Aorta (tissue), 5 donors: Measurements from ENCODE around the gene MDGA2. TPM values are rescaled to one million over a fixed set of nuclear protein-coding genes. Genes with fewer than 3 reads are reported as not detected.

Experiments
- ATAC-seq: fragments of 200-7000 bp; cut with Tn5 transposase; one replicate; pipeline ENCODE4 v1.9.1; 2022; ENCODE audit warnings: moderate library complexity; ENCODE audit not compliant: low FRiP score
- DNase-seq, 2 donors: peaks; one replicate each; pipeline ENCODE4 v3.0.0-alpha.2; 2020
- H3K27ac ChIP-seq, 2 donors: one replicate each; pipeline ENCODE4 v1.5.1; 2013; ENCODE audit warnings: low read length in 2 of 2, mild to moderate bottlenecking in 2 of 2, moderate library complexity in 2 of 2, control low read depth in 1 of 2, inconsistent platforms in 1 of 2, low read depth in 1 of 2
- H3K27me3 ChIP-seq, 2 donors: one replicate each; pipeline ENCODE4 v1.6.1; 2013; ENCODE audit warnings: control low read depth in 1 of 2, low read length in 1 of 2, mild to moderate bottlenecking in 1 of 2, moderate library complexity in 1 of 2; ENCODE audit not compliant: insufficient read depth in 2 of 2, control insufficient read depth in 1 of 2
- H3K36me3 ChIP-seq, 2 donors: one replicate each; pipeline ENCODE4 v1.6.1; 2013; ENCODE audit warnings: control low read depth in 1 of 2, low read length in 1 of 2, mild to moderate bottlenecking in 1 of 2; ENCODE audit not compliant: insufficient read depth in 2 of 2, control insufficient read depth in 1 of 2
- H3K4me1 ChIP-seq, 2 donors: one replicate each; pipeline ENCODE4 v1.6.1; 2013; ENCODE audit warnings: low read length in 2 of 2, control low read depth in 1 of 2, mild to moderate bottlenecking in 1 of 2, moderate library complexity in 1 of 2; ENCODE audit not compliant: insufficient read depth in 2 of 2, control insufficient read depth in 1 of 2
- H3K4me3 ChIP-seq, 2 donors: one replicate each; pipeline ENCODE4 v1.5.1; 2013; ENCODE audit warnings: low read length in 2 of 2, control low read depth in 1 of 2, mild to moderate bottlenecking in 1 of 2
- H3K9me3 ChIP-seq: one replicate; pipeline ENCODE4 v1.6.1; 2013; ENCODE audit warnings: mild to moderate bottlenecking, low read length; ENCODE audit not compliant: control insufficient read depth
- WGBS, 2 donors: extraction: QIAGEN DNeasy Blood & Tissue Kit; methylation state at CpG; one replicate each; pipeline ENCODE4 v1.1.7; 2013; 5-methylcytosine and 5-hydroxymethylcytosine counted together
- intact Hi-C, 2 donors: fragments of 100-400 bp; cut with DNase I; formaldehyde crosslinking; loops; one replicate each; pipeline versions ENCODE4 v1.14.2 to v1.15.0; 2022
- polyA plus RNA-seq, 2 donors: library from polyadenylated mRNA; stranded (reverse); fragments of 200-250 nt; gene quantifications; one replicate each; pipeline ENCODE4 v1.2.3, GENCODE V29; 2013
- total RNA-seq, 2 donors: library from RNA; stranded (reverse); fragmentation: NEBNext Ultra II Directional; extraction: Animal tissue kit (Norgen Biotek cat#: 25700); gene quantifications; one replicate each; pipeline ENCODE4 v1.2.1, GENCODE V29; 2021
- donor health status: healthy with polysubstance abuse.
- donor health status: Bipolar disorder and iron deficiency.
- donor health status: DM: no; HTN: no; CAD: no.
- donor health status: DM: no; HTN: no; CAD: no.
- donor health status: DM: yes; HTN: yes; CAD: no.

Gene MDGA2
- total and polyA plus RNA-seq, 4 donors: 0.15 TPM; not detected in 3

DNA sequence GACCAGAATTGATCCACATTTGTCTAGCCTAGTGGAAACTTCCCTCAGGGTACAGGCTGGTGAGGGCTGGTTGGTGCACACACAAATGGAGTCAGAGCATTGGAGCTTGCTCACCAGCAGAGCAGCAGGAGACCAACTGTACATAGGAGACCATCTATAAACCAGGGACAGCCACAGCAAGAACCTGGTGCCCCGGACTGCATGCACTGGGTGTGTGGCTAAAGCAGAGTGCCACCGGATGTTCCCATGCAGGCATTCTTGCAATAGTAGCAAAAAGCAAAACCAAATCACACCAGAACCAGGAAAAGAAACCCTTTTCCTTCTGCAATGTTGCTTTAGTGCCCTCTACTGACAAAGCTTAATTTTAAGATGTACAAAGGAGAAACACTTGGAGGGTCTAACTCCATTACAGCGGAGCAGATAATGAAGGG, 136.4 kb downstream of the MDGA2 start:
- no peak overlapping the region for H3K4me3 ChIP-seq
- DNase-seq: no peak
- H3K27me3 ChIP-seq: no peaks in the 10 kb centered on the region
- no peaks in the 10 kb centered on the region for H3K9me3 ChIP-seq
- ATAC-seq: peak; percentile 46
- intact Hi-C loops: no loop called here
- no peak overlapping the region for H3K27ac ChIP-seq
- H3K36me3 ChIP-seq: no peaks in the 10 kb centered on the region
- WGBS, 2 donors: 25 to 30% methylated on average over 3 of the region's 3 CpGs
- no peaks in the 10 kb centered on the region for H3K4me1 ChIP-seq

DNA sequence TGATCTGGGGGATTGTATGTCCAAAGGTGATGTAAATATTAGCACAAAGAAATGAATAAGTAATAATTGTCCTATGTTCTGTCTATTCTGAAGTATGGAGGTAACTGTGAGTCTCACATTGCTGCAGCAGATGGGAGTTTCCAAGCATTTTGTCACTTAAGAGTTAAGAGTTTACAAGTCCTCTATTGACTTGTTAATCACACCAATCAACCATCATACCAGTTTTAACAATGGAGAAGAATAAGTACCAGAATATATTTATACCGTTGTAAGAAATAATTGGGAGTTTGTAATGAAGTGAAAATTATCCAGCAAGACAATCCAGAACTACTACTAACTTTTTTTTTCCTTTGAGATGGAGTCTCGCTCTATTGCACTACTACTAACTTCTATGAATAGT, 139.1 kb downstream of the MDGA2 start:
- Histone ChIP-seq H3K4me1 (no peaks in the 10 kb centered on the region), H3K4me3 (no peak overlapping the region), H3K27ac (no peak overlapping the region), H3K27me3 (no peaks in the 10 kb centered on the region), H3K9me3 (peaks cover 2% of the 10 kb centered on the region), H3K36me3 (no peaks in the 10 kb centered on the region)
- no peak for ATAC-seq
- intact Hi-C loops: no loop called here
- no peak for DNase-seq
- 67 to 70% methylated on average over 2 of the region's 2 CpGs for WGBS, 2 donors

DNA sequence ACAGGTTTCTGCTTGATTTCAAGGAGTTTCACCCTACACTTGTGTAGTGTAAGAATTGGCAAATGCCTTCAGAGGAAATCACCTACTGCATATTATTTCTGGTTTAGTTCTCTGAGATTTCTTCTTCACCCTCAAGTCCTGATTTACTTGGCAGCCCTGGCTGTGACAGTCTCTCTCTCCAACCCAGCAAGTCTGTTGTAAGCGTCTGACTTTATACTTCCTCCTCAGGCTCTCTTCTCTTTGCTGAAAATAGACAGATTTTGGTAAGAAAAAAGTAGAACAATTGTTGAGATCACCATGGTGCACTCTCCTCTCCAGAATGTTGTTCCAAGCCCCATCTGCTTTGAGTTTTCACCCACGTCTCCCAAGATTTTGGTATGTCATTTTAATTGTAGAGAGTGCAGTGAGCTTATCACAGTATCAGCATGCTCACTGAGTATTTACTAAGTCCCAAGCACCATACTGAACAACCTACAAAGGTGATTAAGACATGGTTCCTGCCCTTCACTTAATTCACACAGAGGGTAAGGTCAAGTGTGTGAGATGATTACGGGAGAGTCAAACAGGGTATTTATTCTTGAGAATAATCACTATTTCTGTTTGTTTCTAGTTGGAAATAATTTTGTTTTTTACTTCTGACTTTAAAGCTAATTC, 148.7 kb downstream of the MDGA2 start:
- intact Hi-C loops: no loop called here
- ATAC-seq: no peak

DNA sequence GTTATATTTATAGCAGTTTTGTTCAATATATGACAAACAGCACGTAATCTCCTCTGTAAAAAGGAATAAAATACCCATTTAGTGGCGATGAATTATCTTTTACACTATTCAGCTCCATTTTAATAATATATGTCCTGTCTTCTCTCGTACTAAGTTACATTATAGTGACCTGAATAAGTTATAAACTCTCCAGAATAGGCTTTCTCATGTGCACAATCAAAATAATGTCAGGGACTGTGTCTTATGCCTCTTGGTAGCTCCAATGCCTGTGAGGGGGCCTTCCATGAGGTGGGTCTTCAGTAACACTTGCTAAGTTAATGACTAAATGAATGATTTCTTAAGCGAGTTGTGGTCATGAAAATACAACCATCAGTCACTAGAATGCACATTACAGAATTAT, 150.9 kb downstream of the MDGA2 start:
- no peaks in the 10 kb centered on the region for H3K36me3 ChIP-seq
- 76 to 83% methylated on average over 4 of the region's 4 CpGs for WGBS, 2 donors
- ATAC-seq (no peak), DNase-seq (no peak)
- H3K27me3 ChIP-seq: no peaks in the 10 kb centered on the region
- no peaks in the 10 kb centered on the region for H3K4me1 ChIP-seq
- H3K9me3 ChIP-seq: no peaks in the 10 kb centered on the region
- intact Hi-C loops: no loop called here
- no peak overlapping the region for H3K27ac ChIP-seq
- no peak overlapping the region for H3K4me3 ChIP-seq

More for the DNA sequence above, 148.7 kb downstream of the MDGA2 start:
- Histone ChIP-seq H3K9me3 (peaks cover 2% of the 10 kb centered on the region), H3K27ac (no peak overlapping the region), H3K4me1 (no peaks in the 10 kb centered on the region), H3K27me3 (no peaks in the 10 kb centered on the region), H3K36me3 (no peaks in the 10 kb centered on the region), H3K4me3 (no peak overlapping the region)
- 51 to 54% methylated on average over 3 of the region's 3 CpGs for WGBS, 2 donors
- DNase-seq: no peak

DNA sequence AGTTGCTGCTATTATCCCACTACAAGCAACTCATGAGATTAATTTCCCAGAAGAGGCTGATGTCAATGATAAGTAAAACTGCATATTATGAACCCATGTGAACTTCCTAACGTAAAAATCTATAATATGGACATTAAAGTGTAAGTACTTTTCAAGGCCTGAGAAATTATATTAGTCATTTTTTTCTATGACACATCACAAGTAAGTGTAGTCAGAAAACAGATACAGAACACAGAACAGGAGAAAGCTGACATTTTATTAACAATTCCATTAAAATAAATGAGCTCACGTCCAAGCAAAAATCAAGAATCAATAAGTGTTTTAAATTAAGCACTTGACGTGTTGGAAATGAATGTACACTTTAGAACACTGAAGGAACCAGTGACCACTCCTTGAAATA, 155.0 kb downstream of the MDGA2 start:
- Histone ChIP-seq H3K27ac (no peak overlapping the region), H3K36me3 (no peaks in the 10 kb centered on the region), H3K4me1 (no peaks in the 10 kb centered on the region), H3K9me3 (no peaks in the 10 kb centered on the region), H3K4me3 (no peak overlapping the region), H3K27me3 (no peaks in the 10 kb centered on the region)
- no peak for DNase-seq
- intact Hi-C loops: no loop called here
- whole genome bisulfite sequencing, 2 donors: 64 to 77% methylated on average over 3 of the region's 3 CpGs
- ATAC-seq: no peak

DNA sequence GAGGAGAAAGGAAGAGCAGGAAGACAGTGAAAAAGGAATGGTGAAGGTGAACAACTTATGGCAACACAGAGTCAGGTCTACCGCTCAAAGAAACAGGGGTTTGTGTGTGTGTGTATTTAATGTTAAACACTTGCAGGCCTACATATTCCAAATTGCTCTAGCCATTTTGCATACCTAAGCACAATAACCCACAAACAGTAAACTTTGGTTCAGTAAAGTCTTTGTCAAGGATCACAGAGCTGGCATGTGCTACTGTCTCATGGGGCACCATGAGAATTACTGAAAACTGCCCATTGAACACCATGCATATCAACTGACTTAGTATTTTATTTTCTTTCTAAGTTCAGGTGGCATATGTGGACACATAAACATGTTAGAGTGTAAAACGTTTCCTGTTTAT, 163.6 kb downstream of the MDGA2 start:
- DNase-seq (no peak), ATAC-seq (no peak)
- no peaks in the 10 kb centered on the region for H3K27me3 ChIP-seq
- H3K36me3 ChIP-seq: no peaks in the 10 kb centered on the region
- no peak overlapping the region for H3K4me3 ChIP-seq
- H3K9me3 ChIP-seq: no peaks in the 10 kb centered on the region
- H3K4me1 ChIP-seq: no peaks in the 10 kb centered on the region
- H3K27ac ChIP-seq: no peak overlapping the region
- intact Hi-C loops: no loop called here
- 85 to 86% methylated on average over 2 of the region's 2 CpGs for WGBS, 2 donors

DNA sequence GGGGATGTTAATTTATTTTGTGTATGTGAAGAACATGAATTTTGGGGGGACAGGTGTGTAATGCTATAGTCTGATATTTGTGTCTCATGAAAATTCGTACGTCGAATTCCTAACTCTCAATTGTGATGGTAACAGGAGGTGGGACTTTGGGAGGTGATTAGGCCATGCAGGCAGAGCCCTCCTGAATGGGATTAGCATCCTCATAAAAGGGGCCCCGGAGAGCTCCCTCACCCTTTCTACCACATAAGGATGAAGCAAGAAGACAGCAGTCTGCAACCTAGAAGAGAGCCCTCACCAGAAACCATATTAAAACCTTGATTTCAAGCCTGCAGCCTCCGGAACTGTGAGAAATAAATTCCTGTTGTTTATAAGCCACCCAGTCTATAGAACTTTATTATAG, 165.4 kb downstream of the MDGA2 start:
- no peaks in the 10 kb centered on the region for H3K36me3 ChIP-seq
- H3K4me1 ChIP-seq: no peaks in the 10 kb centered on the region
- H3K4me3 ChIP-seq: no peak overlapping the region
- DNase-seq (no peak), ATAC-seq (no peak)
- 67 to 81% methylated on average over 5 of the region's 5 CpGs for WGBS, 2 donors
- intact Hi-C loops: no loop called here
- H3K9me3 ChIP-seq: no peaks in the 10 kb centered on the region
- no peak overlapping the region for H3K27ac ChIP-seq
- no peaks in the 10 kb centered on the region for H3K27me3 ChIP-seq

DNA sequence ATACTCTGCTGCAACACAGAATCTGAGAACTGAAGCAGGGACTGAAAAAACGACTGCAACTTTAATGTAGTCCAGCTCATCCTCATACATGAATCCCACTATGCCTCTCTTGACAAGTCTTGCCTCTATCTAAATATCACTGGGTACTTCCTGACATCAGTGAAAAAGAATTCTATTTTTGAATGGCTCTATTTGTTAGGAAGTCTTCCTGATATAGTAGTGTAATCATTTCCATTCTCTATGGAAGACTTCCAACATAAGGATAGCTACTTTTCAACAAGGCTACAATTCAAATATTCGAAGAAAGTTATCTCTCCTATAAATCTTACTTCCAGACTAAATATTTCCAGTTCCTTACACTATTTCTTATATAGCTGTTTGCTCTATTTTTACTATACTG, 167.5 kb downstream of the MDGA2 start:
- DNase-seq: no peak
- H3K9me3 ChIP-seq: no peaks in the 10 kb centered on the region
- no peaks in the 10 kb centered on the region for H3K4me1 ChIP-seq
- H3K27ac ChIP-seq: no peak overlapping the region
- intact Hi-C loops: no loop called here
- H3K27me3 ChIP-seq: no peaks in the 10 kb centered on the region
- ATAC-seq: no peak
- 16 to 21% methylated on average over 2 of the region's 2 CpGs for WGBS, 2 donors
- no peak overlapping the region for H3K4me3 ChIP-seq
- H3K36me3 ChIP-seq: no peaks in the 10 kb centered on the region

DNA sequence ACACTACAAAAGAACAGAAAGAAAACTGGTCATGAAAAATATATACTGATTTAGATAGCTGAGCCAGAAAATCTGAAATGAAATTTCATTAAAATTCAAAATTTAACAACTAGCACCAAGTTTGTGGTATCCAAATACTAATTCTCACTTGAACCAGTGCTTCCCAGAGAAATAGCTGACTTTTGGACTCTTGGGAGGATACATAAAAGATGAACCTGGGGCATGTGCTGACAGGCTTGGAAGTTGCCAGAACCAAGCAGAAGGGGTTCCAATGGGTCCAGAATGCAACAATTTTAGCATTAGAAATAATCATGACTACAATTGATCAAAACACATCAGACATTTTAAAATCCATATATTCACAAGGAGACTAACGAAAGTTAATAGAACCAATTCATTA, 175.0 kb downstream of the MDGA2 start:
- no peak for ATAC-seq
- WGBS, 2 donors: 91 to 100% methylated on average over 1 of the region's 1 CpG

More for the DNA sequence above, 175.0 kb downstream of the MDGA2 start:
- Histone ChIP-seq H3K4me1 (no peaks in the 10 kb centered on the region), H3K27ac (no peak overlapping the region), H3K4me3 (no peak overlapping the region), H3K27me3 (no peaks in the 10 kb centered on the region), H3K36me3 (no peaks in the 10 kb centered on the region), H3K9me3 (peaks cover 2% of the 10 kb centered on the region)
- intact Hi-C loops: no loop called here
- DNase-seq: no peak
